ENCODE measurements around the gene ZCWPW2.
A peak's percentile ranks its signal among the peaks of the same experiment; 100 is the strongest.

The ZCWPW2 gene, protein sequence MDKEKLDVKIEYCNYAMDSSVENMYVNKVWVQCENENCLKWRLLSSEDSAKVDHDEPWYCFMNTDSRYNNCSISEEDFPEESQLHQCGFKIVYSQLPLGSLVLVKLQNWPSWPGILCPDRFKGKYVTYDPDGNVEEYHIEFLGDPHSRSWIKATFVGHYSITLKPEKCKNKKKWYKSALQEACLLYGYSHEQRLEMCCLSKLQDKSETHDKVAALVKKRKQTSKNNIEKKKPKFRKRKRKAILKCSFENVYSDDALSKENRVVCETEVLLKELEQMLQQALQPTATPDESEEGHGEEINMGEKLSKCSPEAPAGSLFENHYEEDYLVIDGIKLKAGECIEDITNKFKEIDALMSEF

DNA sequence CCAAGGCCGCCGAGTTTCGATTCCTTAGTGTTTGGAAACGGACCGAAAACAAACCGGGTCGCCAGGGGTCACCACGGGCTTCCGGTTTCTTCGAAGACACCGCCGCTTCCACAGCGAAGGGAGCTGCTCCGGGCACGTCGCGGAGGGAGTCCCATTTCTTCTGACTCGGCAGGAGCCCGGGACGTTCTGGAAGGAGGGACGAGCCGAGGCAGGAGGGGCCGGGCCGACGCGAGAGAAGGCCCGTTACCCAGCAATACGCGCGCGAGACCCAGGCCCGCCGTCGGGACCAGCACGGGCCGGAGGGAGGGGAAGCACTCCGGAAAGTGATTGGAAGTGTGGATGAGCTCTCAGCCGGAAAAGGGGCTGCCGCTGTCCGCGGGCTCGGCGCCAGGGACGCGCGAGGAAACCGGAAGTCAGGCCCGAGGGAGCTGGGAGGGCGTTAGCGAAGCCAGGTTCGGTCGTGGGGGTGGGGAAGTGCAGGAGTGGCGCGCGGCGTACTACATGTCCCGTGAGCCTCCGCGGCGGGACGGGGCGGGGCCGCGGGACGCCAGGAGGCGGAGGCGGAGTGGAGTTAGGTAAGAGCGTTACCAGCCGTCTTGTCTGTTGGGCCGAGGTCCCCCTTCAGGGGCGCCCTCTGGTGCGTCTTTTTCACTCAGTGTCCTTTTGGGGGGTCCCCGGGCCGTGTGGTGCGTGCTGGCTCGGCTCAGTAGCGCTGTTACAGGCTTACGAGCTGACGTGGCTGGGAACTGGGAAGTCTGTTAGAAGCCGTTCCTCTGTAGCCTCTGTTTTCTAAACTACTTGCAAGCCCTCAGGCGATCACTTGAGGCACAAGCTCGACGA, at the start of gene ZCWPW2, which contains the start of gene AZI2:
Gene ZCWPW2, plus strand, starts transcription at position 93 of the 840 bp plus-strand sequence. CDS start 64,348 bp downstream, outside the sequence.
Gene AZI2, minus strand, starts transcription at position 196 of the 840 bp plus-strand sequence. CDS start 8,207 bp downstream, outside the sequence.
- peak; percentile 95 to 99 (median 98) for DNase-seq

DNA sequence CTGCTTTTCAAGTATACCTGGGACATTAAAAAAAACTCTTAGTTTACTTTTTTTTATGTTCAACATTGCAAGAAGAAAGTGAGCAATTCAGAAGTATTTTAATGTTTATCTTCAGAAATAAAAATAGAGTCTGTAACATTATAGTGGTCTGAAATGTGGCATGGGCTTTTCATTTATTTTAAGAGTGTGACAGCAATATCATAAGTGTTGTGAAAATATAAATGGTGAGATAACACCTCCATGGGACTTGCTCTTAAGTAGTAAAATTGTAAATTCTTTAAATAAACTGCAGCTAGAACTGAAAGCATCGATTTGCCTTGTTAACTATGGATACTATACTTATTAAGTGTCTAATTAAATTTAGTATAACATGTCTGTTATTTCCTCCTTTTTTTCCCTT, 48.8 kb upstream of the ZCWPW2 start:
- DNase-seq: no peak

DNA sequence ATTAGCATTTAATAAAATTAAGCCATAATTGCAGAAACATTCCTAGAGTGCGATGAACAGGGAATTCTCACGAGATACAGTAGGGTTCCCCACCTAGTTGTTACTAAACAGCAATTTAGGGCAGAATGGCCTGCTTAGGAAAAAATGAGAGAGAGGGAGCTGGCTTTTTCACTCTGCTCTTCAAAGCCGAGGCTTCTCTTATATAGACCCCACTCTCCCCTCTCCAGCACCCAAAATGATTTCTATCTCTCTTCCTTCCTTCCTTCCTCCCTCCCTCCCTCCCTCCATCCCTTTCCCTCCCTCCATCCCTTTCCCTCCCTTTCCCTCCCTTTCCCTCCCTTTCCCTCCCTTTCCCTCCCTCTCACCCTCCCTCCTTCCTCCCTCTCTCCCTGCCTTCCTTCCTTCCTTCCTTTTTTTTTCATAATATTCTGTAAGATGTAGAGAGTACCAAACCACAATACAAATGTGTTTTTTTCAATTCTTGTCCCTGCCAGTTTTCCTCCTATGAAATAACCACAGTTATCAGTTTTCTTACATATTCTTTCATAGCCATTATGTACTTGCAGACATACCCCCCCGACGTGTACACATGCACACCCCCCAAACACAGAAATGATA, 48.1 kb upstream of the ZCWPW2 start:
- DNase-seq: no peak

DNA sequence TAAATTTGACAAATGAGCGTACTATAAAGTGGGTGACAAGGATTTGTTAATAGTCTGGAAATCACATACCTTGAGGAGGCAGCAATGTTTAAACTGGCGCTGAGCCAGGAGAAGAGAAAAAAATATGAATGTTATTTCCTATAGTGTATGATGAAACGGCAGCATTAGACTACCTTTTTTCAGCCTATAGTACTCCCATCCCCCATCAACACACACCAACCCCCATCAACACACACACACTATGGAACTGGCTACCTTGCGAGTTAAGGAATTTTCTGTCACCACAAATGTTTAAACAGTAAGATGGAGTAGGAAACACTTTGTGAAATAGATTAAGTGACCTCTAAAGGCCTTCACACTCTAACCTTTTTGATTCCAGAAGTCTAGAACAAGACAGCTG, 46.8 kb upstream of the ZCWPW2 start:
- DNase-seq: no peak

DNA sequence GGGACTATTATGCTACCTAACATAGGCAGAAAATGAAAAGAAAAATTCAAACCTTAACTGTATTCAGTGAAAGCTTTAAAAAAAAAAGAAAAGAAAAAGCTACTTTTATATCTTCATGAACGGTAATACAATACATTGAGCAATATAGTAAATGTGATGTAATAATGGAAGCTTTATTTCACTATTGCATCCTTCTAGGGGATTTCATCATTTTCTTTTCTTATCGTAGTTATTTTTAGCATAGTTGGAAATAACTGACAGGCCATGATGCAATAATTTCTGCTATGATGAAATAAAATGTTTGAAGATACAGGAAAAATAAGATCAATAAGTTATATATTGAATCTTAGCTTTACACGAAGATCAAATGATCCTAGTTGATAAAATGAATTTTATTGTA, 40.3 kb upstream of the ZCWPW2 start:
- DNase-seq: peak; percentile 25 to 84 (median 73)

DNA sequence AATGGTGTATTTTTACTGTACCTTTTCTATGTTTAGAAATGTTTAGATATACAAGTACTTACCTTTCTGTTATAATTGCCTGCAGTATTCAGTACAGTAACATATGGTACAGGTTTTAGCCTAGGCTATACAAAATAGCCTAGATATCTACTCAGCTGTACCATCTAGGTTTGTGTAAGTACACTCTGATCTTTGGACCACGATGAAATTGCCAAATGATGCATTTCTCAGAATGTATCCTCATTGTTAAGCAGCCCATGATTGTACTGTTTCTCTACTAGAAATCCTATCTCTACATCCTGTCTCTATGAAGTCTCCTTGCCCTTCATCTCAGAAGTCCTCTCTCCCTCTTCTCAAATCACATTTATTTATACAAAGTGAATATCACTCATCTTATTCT, 32.8 kb upstream of the ZCWPW2 start:
- DNase-seq: no peak

DNA sequence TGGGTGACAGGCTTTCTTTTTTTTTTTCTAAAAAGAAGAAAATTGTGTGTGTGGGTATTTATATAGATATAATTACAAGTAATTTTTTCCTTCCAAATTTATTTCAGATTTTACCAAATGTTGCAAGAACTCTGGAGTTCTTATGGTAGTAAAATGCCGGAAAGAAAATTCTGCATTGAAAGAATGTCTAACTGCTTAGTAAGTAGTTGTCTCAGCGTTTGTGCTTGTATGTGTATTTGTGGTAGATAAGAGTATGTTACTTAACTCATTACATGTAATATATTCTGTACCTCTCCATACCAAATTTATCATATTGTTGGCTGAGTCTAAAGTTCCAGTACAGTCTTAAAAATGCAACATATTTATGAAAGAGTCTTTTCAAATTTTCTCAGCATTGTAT, 32.3 kb upstream of the ZCWPW2 start:
- DNase-seq: no peak

DNA sequence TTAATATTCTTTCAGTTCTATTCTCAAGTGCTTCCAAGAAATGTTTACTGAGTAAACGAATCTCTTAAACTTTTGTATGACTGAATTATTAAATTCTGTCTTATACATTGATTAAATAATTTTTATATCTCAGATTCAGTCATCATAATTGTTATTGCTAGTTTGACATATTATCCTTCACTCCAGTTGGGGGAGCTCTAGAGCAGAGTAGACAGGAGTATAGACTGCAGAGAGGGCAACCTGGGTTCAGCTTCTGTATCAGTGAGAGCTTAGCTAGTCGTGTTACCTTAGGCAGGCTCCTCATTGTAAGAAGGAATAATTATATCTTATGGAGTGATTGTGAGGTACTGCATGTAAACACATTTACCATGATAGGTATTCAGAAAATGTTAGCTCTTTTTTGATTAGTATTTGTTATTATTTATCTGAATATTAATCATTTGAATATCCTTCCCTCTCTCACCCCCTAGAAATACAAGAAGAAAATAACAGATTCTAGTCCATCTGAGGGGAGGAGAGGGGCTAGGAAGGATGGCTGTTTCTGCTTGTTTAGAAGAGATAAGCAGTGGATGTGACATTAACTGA, 31.0 kb upstream of the ZCWPW2 start:
- peak; percentile 58 to 62 (median 59) for DNase-seq

DNA sequence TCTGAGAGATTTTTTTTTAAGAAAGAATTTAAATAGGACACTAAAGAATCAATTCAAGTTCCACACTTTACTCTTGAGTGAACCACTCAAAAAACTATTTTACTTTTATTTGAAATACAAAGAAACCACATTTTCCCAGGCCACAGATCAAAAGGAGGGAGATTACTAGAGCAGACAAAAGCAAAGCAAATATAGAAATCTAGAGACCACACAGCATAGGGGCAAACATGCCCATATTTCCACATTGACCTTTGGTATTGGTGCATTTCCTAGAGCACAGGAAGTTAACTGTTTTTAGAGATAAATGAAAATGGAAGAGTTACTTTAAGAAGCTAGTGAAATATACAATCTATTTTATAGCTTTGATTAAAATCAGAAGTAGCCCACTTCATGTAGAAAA, 27.5 kb upstream of the ZCWPW2 start:
- DNase-seq: no peak

DNA sequence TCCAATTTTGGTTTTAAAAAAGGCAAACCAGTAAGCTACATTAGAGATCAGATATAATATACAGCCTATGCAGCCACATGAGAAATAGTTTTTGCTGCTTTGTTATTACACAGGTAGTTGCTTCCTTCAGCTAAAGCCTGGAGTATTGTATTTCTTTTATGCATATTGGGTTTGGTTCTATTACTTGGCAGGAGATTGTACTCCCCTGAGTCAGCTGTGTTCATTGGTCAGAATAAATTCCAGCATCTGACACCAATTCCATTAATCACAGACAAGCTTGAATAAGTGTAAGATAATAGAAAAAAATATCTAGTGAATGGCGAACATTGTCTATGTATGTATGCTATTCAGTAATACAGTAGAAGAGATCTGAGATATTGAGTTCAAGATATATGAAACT, 26.1 kb upstream of the ZCWPW2 start:
- no peak for DNase-seq

DNA sequence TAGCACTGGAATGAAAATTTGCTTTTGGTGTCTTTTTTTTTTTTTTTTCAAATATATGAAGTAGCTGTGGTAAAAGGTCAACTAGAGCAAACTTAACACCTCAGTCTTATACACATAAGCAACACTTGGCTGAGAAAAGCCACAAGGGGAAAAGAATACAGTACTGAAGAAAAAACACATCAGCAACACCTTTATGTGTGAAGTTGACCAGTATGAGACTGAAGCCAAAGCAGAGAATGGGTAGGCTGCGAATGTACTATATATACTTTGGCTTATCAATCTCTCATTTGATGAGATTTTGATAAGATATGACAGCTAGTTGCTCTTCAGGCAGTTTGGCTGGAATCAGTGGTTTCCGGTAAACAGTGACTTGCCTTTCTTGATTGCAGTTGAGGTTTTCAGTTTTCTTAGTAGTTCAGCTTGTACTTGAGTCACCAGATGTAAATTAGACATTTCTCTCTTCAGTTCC, 22.0 kb upstream of the ZCWPW2 start:
- peak in 2 of 3 donors; percentile 30 to 46 for DNase-seq

DNA sequence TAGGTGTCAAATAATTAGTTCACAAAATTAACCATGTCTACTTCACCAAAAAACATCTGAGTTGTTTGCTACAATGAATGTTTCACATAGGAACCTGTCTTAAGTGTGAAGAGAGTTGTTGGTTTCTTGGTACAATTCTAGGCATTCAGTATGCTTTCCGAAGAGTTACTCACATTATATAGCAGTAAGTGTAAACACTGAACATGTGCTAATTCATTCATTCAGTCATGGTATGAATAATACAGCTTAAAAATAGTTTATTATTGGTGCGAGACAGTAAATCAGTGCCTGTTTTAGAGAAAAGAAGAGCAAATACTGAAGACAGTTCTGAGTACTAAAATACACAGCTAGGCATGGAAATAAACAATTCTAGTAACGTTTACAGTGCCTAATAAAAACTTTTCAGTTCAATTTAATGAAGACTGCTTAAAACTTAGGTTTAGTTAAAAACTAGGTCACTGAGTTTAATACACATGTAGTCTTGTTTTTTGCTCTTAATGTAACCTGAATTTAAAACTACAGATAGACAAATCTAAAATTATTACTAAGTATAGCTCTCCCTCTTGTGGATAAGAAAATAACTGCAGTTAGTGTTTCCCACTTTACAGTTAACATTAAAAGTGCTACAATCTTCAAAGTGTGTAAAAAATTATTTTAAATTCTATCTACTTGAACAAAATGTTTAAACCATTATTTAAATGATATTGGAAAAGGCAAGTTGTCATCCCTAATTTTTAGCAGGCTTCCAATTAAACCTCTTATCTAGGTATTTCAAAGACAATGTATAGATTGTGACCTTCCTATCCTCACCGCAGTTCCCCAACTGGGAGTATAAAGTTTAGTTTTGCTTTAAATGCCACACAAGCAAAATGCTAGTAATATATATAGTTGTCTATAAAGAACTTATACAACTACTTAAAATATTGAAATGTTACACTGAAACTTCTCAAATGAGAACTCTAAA, 20.1 kb upstream of the ZCWPW2 start:
- DNase-seq: peak; percentile 47 to 73 (median 69)

DNA sequence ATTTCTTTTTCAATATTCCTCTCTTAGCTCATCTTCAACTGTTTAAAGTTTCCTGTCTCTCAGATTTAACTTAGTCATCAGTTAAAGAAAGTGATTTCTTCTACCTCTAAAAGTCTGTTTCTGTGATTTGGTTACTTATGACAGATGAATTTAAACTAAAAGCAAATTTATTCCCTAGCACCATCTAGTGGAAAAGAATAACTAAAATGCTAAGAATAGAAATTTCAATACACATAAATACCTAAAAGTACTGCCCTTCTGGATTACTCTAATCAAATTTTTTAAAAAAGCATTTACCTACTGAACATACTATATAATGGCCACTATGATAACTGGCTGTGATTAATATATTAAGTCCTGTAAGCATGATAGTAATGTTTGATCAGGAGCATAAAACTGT, 14.0 kb upstream of the ZCWPW2 start:
- peak in 1 of 3 donors; percentile 18 for DNase-seq

DNA sequence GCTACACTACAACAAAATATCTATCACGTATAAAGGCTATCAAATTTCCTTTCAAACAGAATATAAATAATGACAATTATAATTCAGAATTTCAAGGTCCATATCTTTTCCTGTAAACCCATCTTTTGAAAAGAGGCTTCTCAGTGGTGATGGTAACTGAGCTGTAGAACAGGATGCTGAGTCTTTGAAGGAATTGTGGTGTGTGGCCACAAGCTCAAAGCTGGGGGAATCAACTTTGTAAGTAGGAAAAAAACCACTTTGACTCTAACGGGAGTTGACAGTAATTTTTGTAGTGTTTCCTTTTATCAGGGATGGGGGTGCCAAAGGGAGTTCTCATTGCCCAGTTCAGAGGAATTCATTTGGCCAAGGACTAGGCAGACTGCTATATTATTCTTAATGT, 13.3 kb upstream of the ZCWPW2 start:
- no peak for DNase-seq

DNA sequence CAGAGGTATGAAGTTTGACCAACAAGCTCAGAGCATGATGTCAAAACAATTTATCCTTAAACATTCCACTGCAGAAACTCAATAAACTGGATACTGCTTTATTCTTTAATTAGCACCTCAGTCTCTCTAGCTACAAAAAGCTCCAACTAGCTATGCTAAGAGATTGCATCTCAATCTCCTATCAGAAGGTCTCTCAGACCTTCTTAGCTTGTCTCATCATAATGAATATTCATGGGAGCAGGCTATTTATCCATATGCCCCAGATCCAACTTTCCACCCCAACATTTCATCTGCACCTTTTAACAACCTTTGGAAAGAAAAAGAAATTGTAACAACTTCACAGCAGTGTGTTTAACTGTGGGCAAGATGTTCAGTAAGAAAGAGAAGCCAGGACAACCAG, 11.3 kb upstream of the ZCWPW2 start:
- DNase-seq: no peak

DNA sequence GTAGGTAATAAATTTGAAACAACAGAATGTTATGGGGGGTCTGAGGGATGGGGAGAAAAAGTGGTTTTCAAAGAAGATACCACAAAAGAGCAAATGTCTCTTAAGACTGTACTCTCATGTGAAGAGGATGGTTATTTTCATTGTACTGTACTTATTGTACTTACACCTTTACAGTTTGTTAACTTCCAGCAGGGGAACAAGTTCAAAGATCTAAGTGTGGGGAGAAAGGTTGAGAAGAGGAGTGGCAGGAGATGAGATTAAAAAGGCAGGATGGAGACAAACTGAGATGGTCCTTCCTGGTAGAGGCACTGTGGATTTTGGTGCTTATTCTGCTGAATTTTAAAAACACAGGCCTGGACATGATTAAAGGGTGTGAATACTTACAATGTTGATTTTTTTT, 5.4 kb upstream of the ZCWPW2 start:
- DNase-seq: no peak

DNA sequence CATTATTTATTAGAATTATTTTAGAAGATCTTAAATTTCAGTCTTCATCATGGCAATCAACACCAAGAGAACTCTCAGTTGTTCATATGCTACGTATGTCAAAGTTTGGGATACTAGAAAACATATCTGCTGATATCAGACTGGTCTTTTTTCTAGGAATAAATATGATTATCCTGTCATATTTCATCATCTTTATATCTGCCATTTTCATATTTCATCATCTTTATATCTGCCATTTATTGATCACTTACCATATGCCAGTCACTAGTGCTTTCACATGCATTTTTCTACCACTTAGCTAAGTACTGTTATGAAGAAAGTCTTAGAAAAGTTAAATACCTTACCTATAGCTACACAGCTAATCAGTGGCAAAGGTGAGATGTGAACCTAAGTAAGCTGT, 2.8 kb upstream of the ZCWPW2 start:
- DNase-seq: no peak

DNA sequence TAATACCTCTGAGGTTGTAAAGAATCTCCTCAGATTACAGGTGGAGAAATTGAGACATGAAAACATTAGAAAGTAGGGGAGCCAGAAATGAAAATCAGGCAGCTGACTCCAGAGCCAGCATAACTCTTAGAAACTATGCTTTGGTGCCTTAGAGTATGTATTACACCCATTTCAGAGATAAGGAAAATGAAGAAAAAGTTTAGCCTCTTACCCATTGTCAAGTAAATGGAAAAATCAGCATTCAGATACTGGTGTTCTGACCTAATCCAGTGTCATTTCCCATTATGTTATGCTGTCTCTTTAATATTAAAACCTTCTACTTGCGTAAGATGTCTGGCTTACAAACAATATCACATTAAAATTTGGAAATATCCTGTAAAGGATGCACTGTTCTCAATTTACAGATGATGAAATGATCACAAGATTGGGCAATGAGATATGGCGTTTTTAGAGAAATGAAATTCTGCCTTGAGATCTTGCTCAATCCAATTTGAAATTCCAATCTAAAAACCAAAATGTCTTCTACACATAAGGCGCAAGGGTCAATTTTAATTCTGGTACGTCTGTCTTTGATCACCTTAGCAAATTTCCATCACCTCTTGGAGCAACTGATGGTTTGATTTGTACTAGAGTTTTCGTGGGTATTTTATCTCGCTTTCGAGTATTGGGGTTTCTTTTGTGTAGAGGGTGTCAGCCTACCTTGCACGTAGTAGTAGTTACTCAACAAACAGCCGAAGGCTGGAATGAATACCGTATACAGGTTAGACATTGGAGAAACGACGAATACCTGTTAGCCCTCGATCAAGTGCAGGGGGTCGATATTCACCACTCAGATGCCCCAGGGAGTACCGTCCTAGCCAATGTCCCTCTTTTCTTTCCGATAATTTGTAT, 902 bp upstream of the ZCWPW2 start:
- DNase-seq: peak; percentile 76 to 96 (median 95)

DNA sequence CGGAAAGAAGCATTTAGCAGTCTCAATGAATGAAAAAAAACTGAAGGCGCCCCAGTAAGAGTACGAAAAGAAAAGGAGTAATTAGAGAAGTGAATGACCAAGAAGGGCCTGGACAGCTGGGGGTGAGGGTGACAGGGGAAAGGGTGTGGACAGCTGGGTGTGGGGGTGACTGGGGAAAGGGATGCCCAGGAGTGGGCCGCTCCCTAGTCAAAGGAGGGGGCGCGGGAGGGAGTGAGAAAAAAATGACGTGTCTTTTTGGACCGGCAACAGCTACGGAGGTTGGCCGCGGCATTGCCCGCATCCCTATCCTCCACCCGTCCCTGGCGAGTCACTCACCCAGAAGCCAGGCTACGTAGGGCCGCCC, 274 bp upstream of the ZCWPW2 start:
- DNase-seq: peak; percentile 98 to 100 (median 98)

DNA sequence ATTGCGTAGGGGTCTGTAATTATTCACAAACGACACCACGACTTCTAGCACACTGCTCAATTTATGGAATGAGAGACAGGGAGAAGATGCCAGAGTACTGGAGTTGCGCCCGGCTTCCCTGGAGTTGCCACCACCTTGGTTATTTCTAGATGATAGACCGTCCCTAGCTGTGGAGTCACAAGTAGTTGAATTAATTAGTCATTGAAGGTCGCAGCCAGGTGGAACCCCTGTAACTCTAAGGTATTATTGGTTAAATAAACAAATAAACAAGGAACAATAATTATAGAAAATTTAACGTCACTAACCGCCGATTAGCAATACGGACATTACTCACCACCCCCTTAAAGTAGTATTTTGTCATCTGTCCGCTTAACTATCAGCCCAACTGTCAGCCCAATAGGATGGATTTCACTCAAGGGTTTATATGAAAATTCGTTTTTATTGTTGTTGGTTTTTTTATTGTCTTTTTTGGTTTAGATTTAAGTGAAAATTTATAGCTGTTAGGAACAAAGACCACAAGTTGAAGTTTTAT, 1.0 kb downstream of the ZCWPW2 start:
- peak; percentile 24 to 62 (median 46) for DNase-seq

All from suppressor macrophage treated with lipopolysaccharide for 1 hour (primary cell).